Adrenal gland (tissue), 5 donors: Measurements from ENCODE around the gene SMIM29.

ENCODE experiments used
- CTCF ChIP-seq, 6 experiments: fragments of 450-650 bp in 4 of 6; fragments of 200-600 bp in 2 of 6; sonication (generic) in 1 of 6; IDR thresholded peaks; 1 replicate in 5 of 6; 2 replicates in 1 of 6; pipeline versions ENCODE4 v1.5.1 to v1.8.0; 2016 to 2021; ENCODE audit warnings: antibody characterized with exemption in 6 of 6, mild to moderate bottlenecking in 2 of 6, moderate library complexity in 1 of 6
- POLR2A ChIP-seq, 2 donors: fragments of 450-650 bp; IDR thresholded peaks; one replicate each; pipeline ENCODE4 v1.6.1; 2017; ENCODE audit warnings: antibody characterized with exemption in 2 of 2, mild to moderate bottlenecking in 2 of 2, moderate library complexity in 1 of 2
- donor health status: DM: no; HTN: no; CAD: no.

GRCh38 chr6:34231566-34232336, 17.1 kb downstream of the SMIM29 start:
- TF ChIP-seq CTCF (IDR thresholded peaks at IDR 0.05), result no peak
- no peak for TF ChIP-seq POLR2A (IDR thresholded peaks at IDR 0.05)
